Calu3 (cell line): ENCODE measurements around the gene PINK1. TPM values are rescaled to one million over a fixed set of nuclear protein-coding genes. Genes with fewer than 3 reads are reported as not detected.

Source experiments
- BruUV-seq: library from RNA; stranded (reverse); fragments of 400-500 nt; replicated peaks from 2 replicates; lab custom pipeline; 2021; lab: Mats Ljungman, UMichigan
- CTCF ChIA-PET: fragments of 300-600 bp; sonication (Branson Sonifier 250); formaldehyde crosslinking; loops from one replicate; lab custom pipeline; 2022; ENCODE audit warnings: antibody characterized with exemption; lab: Charles Lee
- DNase-seq: peaks from one replicate; pipeline ENCODE4 v3.0.0; 2022
- H3K27ac Mint-ChIP-seq: one replicate; pipeline ENCODE4 v1.8.0; 2022; ENCODE audit warnings: mixed read lengths; ENCODE audit not compliant: unreplicated experiment
- H3K27me3 Mint-ChIP-seq: one replicate; pipeline ENCODE4 v1.8.0; 2022; ENCODE audit warnings: mixed read lengths; ENCODE audit not compliant: unreplicated experiment
- H3K36me3 Mint-ChIP-seq: one replicate; pipeline ENCODE4 v1.8.0; 2022; ENCODE audit warnings: mild to moderate bottlenecking, moderate library complexity, mixed read lengths; ENCODE audit not compliant: insufficient read depth, unreplicated experiment
- H3K4me1 Mint-ChIP-seq: one replicate; pipeline ENCODE4 v1.8.0; 2022; ENCODE audit warnings: mild to moderate bottlenecking, low read depth, mixed read lengths; ENCODE audit not compliant: unreplicated experiment
- H3K4me3 Mint-ChIP-seq: one replicate; pipeline ENCODE4 v1.8.0; 2022; ENCODE audit warnings: mild to moderate bottlenecking, low read depth, moderate library complexity, mixed read lengths; ENCODE audit not compliant: unreplicated experiment
- H3K9me3 Mint-ChIP-seq: one replicate; pipeline ENCODE4 v1.8.0; 2022; ENCODE audit warnings: low read depth, mixed read lengths; ENCODE audit not compliant: unreplicated experiment
- intact Hi-C: fragments of 100-400 bp; cut with micrococcal nuclease; formaldehyde crosslinking; loops from one replicate; pipeline ENCODE4 v1.10.0; 2022; ENCODE audit not compliant: unreplicated experiment
- total RNA-seq: library from RNA; stranded (reverse); gene quantifications from 2 replicates; pipeline ENCODE4 v1.2.3, GENCODE V29; 2022
- TF ChIP-seq, protein P1 (sequence below): fragments of 200-600 bp; IDR thresholded peaks from one replicate; pipeline ENCODE4 v1.8.0; 2022; ENCODE audit warnings: antibody characterized with exemption; ENCODE audit not compliant: unreplicated experiment

Gene PINK1
- total RNA-seq, 1 experiment from 2014 or later = 11.2 TPM

GRCh38 chr1:20699558-20699957, 66.3 kb downstream of the PINK1 start:
- CTCF ChIA-PET = no interaction called here

DNA sequence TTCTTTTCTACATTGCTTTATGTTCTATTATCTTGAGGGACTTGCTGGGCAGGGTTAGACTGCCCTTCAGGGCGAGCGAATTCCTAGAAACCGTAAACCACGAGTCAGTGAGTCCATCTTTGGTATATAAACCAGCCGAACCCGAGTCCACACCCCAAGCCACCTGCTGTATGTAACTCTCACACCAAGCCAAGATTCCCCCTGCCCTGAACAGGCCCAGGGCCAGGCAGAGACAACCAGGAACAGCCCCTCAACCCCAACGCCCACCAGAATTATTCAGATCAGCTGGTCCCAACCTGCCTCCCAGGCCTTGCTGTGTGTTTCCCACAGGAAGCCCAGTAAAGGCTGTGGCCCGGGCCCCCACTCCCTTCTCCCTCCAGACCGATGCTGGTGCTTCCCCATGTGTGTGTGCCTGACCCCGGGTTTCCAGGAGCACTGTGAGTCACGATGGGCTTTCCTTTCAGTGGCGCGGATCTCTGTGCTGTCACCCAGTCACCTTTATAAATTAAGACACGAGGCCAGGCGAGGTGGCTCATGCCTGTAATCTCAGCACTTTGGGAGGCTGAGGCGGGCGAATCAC, 67.5 kb downstream of the PINK1 start:
- no peak for DNase-seq
- TF ChIP-seq, protein P1, sequence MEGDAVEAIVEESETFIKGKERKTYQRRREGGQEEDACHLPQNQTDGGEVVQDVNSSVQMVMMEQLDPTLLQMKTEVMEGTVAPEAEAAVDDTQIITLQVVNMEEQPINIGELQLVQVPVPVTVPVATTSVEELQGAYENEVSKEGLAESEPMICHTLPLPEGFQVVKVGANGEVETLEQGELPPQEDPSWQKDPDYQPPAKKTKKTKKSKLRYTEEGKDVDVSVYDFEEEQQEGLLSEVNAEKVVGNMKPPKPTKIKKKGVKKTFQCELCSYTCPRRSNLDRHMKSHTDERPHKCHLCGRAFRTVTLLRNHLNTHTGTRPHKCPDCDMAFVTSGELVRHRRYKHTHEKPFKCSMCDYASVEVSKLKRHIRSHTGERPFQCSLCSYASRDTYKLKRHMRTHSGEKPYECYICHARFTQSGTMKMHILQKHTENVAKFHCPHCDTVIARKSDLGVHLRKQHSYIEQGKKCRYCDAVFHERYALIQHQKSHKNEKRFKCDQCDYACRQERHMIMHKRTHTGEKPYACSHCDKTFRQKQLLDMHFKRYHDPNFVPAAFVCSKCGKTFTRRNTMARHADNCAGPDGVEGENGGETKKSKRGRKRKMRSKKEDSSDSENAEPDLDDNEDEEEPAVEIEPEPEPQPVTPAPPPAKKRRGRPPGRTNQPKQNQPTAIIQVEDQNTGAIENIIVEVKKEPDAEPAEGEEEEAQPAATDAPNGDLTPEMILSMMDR = no peak
- no TSS peak for BruUV-seq
- intact Hi-C loops = no loop called here
- H3K36me3 Mint-ChIP-seq = peaks cover 7% of the 10 kb centered on the region
- no peak overlapping the region for H3K27ac Mint-ChIP-seq
- H3K4me3 Mint-ChIP-seq = no peak overlapping the region
- CTCF ChIA-PET = no interaction called here
- H3K9me3 Mint-ChIP-seq = peaks cover 3% of the 10 kb centered on the region
- H3K27me3 Mint-ChIP-seq = peaks cover 24% of the 10 kb centered on the region
- peaks cover 10% of the 10 kb centered on the region for H3K4me1 Mint-ChIP-seq

More at GRCh38 chr1:20699558-20699957, 66.3 kb downstream of the PINK1 start:
- Mint-ChIP-seq H3K36me3 (peaks cover 7% of the 10 kb centered on the region), H3K4me3 (no peak overlapping the region), H3K27ac (no peak overlapping the region), H3K27me3 (peaks cover 32% of the 10 kb centered on the region), H3K9me3 (peaks cover 3% of the 10 kb centered on the region), H3K4me1 (peaks cover 11% of the 10 kb centered on the region)
- TF ChIP-seq, protein P1 = no peak
- intact Hi-C loops = loop anchor here (5.0 kb wide), 1 partner anchor 33 kb away; the partner anchor contains the start of gene SH2D5
- no peak for DNase-seq
- no TSS peak for BruUV-seq

Other genes with a start within 250 kb of the PINK1 start
- 56.0 and 66.0 TPM in 2 replicates for gene CAMK2N1, start 147.2 kb upstream of the PINK1 start, total RNA-seq
- 21.9 and 24.3 TPM in 2 replicates for gene MUL1, start 125.3 kb upstream of the PINK1 start, total RNA-seq
- gene FAM43B, start 80.9 kb upstream of the PINK1 start, total RNA-seq = not detected in 2 replicates
- gene CDA, start 44.4 kb upstream of the PINK1 start, total RNA-seq = 7.4 and 9.0 TPM in 2 replicates
- gene DDOST, start 27.9 kb downstream of the PINK1 start, total RNA-seq = 266 and 278 TPM in 2 replicates
- not detected in 2 replicates for gene KIF17, start 84.5 kb downstream of the PINK1 start, total RNA-seq
- gene SH2D5, start 99.2 kb downstream of the PINK1 start, total RNA-seq = 2.7 and 3.8 TPM in 2 replicates
- 229 and 247 TPM in 2 replicates for gene HP1BP3, start 153.8 kb downstream of the PINK1 start, total RNA-seq